Stimulated activated CD4-positive, alpha-beta T cell treated with anti-CD3 and anti-CD28 coated beads, Interleukin-12 subunit alpha, Interleukin-12 subunit beta, amount 100 ng/mL, for 24 hours (primary cell): ENCODE measurements around the gene USE1.

Experiments
- DNase-seq, 2 experiments: peaks; one replicate each; pipeline ENCODE4 v3.0.0-alpha.2; 2020; ENCODE audit warnings: low read depth in 2 of 2

Gene USE1

GRCh38 chr19:17205237-17206140, 9.7 kb upstream of the USE1 start:
- peak in 1 of 2 experiments; percentile 33 for DNase-seq

- DNase-seq: no peak
These were observed 8.2 kb upstream of the USE1 start for GRCh38 chr19:17206736-17207581.

DNA sequence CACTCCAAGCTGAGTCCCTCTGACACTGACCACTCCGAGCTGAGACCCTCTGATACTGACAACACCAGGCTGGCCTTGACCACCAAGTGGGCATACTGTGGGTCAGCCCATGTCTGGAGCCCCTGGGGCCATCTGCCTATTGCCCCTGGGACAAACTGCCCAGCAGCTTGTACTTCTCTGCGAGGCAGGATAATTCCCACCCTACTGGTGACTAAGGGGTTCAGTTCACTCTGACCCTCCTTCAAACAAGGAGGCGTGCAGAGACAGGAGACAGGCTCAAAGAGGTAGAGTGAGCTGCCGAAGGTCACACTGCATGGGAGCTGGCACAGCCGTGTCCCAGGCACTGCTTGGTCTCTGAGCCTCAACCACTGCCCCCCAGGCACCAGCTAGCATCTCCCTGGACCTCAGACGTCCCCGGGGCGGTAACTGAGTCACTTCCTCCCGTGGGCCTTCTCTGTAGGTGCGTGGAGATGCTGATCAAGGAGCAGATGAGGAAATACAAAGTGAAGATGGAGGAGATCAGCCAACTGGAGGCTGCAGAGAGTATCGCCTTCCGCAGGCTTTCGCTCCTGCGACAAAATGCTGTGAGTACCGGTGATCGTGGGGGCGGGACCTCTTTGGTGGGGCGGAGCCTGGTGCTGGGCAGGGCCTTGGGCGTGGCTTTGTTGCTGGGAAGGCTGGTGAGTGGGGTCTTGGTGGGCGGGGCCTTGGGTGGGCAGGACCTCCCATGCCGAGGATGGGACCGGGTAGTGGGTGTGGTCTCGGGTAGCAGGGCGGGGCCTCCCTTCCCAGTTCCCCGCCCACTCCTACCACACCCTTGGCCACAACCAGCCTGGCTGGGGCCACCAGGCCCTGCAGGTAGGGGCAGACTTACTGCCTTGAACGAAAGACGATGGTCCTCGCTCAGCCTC, 5.8 kb upstream of the USE1 start:
- peak; percentile 16 to 47 for DNase-seq

- no peak for DNase-seq
These were observed 4.9 kb upstream of the USE1 start for GRCh38 chr19:17210296-17210695.

- no peak for DNase-seq
These were observed 3.4 kb upstream of the USE1 start for GRCh38 chr19:17211547-17212446.

GRCh38 chr19:17213334-17213733, 1.8 kb upstream of the USE1 start:
- no peak for DNase-seq

DNA sequence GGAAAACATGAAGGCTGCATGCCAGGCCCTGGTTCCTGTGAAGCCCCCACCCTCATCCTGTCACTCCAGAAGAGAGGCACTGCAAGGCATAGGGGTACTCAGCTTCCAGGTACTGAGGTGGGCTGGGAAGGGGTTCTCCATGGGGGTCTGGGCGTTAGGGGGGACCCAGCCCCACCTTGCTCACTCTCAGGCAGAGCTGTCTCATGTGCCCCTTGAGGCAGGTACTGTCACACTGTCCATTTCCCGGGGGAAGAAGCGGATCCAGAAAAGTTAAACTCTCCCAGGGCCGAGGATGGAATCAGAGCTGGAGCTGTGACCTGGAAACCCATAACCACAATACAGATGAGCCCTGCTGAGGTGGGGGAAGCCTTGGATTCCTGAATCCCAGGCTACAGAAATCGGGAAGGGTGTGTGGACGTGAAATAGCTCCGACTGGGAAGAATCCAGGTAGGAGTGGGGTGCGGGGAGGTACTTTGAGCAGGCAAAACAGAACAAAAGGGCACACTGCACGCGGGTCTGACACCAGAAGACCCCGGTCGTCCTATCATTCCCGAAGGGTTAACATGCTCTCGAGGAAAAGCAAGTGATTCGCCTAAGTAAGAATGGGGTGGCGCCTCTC, 540 bp upstream of the USE1 start:
- DNase-seq: no peak

DNA sequence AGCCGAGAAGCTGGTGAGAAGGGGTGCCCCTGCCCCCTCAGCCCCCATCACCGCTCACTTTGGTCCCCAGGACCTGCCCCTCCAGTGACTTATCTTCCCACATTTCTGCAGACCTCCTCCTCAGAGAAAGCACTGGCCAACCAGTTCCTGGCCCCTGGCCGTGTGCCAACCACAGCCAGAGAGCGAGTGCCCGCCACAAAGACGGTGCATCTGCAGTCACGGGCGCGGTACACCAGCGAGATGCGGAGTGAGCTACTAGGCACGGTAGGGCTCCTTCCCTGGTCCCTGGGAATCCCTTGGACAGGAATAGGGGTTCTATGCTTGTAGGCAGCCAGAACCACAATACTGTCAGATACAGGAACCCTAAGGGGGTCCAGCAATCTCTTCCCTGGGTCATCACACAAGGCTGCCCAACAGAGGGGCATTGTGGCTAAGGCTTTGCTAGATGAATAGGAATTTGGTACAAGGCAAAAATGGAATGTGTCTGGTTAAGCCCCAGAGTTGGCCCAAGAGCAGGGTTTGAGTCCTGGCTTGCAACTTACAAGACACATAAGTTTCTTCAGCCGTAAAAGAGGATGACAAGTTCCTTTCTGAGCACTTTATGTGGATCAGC, 1.0 kb downstream of the USE1 start:
- DNase-seq: no peak

DNA sequence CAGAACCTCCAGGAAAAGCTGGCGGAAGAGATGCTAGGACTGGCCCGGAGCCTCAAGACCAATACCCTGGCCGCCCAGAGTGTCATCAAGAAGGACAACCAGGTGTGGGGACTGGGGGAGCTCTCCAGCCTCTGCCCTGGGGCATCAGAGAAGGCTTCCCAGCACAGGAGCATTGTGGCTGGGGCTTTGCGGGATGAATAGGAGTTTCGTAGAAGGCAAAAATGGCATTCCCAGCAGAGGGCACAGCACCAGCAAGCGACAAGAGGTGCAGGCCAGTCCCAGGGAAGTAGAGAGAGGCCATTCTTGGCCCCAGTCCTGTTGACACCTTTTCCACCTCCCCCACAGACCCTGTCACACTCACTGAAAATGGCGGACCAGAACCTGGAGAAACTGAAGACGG, 4.1 kb downstream of the USE1 start:
- DNase-seq: no peak

DNA sequence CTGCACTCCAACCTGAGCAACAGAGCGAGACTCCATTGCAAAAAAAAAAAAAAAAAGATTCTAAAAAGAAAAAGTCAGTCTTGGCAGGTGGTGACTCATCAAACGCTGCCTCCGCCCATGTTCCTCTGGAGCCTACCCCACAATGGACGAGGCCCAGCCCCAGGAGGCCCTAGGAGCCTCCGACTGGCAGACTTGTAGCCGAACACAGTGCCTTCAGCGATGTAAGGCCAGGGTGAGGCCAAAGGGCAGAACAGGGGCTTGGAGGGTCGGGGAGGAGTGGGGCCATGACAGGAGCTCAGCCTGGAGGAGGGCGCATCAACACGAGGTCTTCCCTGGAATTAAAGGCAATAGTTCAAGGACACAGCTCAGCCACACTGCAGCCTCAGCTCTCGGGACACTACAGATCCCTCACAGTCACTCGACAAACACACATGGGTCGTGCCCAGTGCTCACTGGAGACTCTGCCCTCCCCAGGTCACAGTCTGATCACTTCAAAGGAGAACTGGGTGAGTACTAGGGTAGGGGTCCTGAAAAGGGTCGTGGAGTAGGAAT, 5.1 kb downstream of the USE1 start:
- DNase-seq: no peak

- DNase-seq: no peak
These were observed 9.9 kb downstream of the USE1 start for GRCh38 chr19:17225053-17225452.

GRCh38 chr19:17226002-17226933, 11.1 kb downstream of the USE1 start, which contains the start of gene OCEL1:
TSS of gene OCEL1 (plus strand) at chr19:17226226. CDS start at chr19:17226248, 22 bp downstream.
- DNase-seq: peak; percentile 93 to 96

GRCh38 chr19:17227798-17228367, 12.7 kb downstream of the USE1 start:
- DNase-seq: no peak

DNA sequence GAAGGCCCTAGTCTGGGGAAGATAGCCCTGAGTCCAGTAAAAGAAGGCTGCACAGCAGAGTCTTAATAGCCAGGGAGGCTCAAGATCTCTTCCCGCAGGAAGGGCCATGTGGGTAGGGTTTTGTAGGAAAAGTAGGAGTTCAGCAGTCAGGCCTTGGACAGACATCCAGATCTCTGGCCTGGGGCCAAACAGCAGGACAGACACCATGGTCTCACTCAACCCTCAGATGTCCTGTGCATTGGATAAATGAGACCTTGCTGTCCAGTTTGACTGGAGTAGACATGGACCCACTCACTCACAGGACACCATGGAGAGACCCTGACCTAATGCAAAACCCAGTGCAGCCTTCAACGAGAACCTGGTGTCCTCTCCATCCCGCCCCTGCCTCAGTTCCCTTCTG, 14.7 kb downstream of the USE1 start:
- DNase-seq: no peak

DNA sequence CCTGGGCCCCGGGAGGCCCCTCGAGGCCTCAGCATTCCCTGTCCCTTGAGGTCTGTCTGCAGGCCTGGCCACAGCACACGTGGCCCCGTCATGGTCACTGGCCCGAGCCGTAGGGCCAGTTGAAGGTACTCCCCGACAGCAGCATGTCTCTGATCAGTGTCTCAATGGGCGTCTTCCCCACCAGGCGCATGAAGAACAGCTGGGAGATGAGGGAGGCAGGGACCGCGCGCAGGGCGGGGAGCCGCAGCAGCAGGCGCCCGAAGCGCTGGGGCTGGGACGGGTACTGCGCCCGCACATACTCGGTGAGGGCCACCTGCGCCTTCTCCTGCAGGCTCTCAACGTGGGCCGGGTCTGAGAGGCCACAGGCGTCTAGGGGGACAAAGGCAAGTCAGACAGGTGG, 17.1 kb downstream of the USE1 start:
- no peak for DNase-seq

DNA sequence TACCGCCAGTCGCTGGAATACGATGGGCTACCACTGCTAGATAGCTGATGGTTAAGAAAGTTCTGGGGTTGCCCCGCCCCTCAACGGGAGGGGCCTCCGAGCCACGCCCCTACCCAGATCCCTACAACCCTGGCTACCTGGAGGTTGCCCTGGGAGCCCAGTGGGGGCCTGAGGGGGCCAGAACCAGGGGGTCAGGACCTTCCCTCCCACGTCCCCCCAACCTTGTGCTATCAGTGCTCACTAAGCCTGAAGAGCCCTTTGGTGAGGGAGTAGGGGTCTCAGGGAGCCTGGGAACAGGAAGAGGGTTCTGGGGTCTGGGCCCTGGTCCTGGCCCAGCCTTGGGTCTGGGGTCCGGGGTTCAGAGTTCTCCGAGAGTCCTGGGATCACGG, 19.7 kb downstream of the USE1 start:
- DNase-seq: peak in 1 of 2 experiments; percentile 65

- DNase-seq: peak; percentile 49 to 54
These were observed 20.3 kb downstream of the USE1 start for GRCh38 chr19:17235300-17235970.
